HCEC 1CT (cell line): Measurements from ENCODE around the gene WFDC8.
"Not testable (repeated sequence)": the region's sequence is repeated elsewhere in the genome, so short reads cannot be mapped to it uniquely, and the experiment has no call there.

Source experiments
- DNase-seq: peaks from one replicate; pipeline ENCODE4 v3.0.0-alpha.2; 2017

Gene WFDC8

DNA sequence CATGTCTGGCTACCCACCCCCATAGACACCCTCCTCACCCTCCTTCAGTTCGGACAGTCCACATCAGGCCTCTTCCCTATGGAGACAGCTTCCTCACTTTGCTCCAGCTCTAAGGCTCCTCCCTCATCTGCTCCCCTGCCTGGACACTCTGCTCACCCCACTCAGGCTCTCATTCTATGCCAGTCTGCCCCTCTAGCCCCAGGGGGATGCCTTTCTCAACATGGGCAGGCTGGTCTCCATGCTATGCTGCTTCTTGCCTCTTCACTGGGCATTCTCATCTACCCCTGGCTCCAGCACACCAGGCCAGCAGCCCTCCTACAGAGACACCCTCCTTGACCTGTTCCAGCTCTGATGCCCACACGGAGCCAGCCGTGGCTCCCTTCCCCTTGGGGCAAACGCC lies at the start of gene WFDC8:
Gene WFDC8, minus strand, starts transcription at position 101 of the 400 bp plus-strand sequence. Its CDS starts 37 bp downstream, at position 64.
- DNase-seq = no peak

GRCh38 chr20:45626540-45626939 lies 47.5 kb upstream of the WFDC8 start:
- DNase-seq = no peak

DNA sequence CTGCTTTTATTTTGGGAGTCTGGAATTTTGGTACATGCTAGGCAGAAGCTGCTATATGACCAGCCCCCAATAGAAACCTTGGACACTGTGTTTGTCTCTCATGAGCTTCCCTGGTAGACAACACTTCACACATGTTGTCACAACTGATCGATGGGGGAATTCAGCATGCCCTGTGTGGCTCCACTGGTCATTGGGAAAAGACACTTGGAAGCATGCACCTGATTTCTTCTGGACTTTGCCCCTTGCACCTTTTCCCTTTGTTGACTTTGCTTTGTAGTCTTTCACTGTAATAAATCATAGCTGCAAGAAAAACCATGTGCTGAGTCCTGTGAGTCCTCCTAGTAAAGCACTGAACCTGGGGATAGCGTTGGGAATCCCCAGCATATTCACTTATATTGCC lies 42.5 kb upstream of the WFDC8 start:
- no peak for DNase-seq

DNA sequence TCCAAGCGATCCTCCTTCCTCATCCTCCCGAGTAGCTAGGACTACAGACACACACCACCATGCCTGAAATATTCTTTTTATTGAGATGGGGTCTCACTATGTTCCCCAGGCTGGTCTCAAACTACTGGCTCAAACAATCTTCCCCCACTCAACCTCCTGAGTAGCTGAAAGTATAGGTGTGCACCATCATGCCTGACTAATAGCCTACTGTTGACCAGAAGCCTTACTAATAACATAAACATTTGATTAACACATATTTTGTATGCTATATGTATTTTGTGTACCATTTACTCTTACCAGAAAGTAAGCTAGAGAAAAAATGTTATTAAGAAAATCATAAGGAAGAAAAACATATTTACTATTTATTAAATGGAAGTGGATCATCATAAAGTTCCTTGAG lies 38.5 kb upstream of the WFDC8 start:
- DNase-seq = no peak

GRCh38 chr20:45612314-45612713 lies 33.2 kb upstream of the WFDC8 start:
- no peak for DNase-seq

DNA sequence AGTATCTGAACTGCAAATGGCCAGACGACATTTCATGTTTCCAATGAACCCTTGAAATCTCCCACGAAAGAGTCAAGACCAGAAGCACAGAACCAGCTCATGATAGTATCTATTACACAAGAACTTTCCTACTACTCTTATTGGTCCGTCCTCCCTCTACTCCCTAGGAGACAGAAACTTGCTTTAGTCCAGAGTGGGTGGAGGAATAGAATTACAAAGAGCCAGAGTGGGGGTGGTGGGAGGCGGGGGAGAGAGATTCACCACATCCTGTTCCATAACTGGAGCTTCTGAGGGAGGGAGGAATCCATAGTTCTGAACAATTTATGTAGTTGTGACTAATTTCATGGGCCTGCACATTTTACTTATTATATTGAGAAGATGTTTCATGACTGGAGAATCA lies 32.0 kb upstream of the WFDC8 start:
- DNase-seq = peak; percentile 93

- no peak for DNase-seq
These were observed 28.7 kb upstream of the WFDC8 start for GRCh38 chr20:45607810-45608209.

- DNase-seq = no peak
These were observed 16.2 kb upstream of the WFDC8 start for GRCh38 chr20:45595235-45595634.

- DNase-seq = no peak
These were observed 14.4 kb upstream of the WFDC8 start for GRCh38 chr20:45593498-45593897.

- peak; percentile 66 for DNase-seq
These were observed 13.6 kb upstream of the WFDC8 start for GRCh38 chr20:45592574-45593189.

DNA sequence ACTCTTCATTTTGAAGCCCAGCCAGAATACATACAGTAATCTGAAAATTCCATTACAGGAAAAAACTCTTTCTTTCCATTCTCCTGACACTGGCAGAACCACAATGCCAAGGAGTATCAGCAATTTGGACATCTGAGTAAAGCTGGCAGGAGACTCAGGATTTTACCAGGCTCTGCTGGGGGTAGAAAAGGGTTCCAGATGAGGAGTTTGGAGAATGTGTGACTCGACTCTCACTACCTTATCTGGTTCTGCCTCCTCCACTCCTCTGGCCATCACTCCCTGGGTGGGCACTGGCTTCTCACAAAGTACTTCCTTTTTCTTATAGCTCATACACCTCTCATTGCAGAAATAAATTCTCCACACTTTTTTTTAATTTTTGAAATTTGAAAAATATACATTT lies 10.6 kb upstream of the WFDC8 start:
- no peak for DNase-seq

DNA sequence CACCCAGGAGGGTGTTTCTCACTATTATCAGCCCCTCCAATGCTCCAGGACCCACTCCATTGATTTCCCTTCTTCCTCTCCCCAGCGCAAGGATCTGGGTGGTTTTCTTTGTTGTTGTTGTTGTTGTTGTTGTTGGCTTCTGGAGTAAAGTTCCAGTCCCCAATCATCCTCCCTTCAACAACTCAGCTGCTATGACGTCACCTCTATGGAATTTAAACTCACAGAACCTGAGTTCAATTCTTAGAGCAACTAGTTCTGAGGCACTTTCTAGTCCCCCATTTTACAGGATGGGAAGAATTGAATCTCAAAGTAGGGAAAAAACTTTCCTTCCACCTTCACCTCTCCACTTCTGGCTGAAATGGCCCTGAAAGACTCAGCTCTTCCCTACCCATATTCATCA lies 9.7 kb upstream of the WFDC8 start:
- DNase-seq = peak; percentile 4

- peak; percentile 4 for DNase-seq
These were observed 6.9 kb upstream of the WFDC8 start for GRCh38 chr20:45585986-45586385.

DNA sequence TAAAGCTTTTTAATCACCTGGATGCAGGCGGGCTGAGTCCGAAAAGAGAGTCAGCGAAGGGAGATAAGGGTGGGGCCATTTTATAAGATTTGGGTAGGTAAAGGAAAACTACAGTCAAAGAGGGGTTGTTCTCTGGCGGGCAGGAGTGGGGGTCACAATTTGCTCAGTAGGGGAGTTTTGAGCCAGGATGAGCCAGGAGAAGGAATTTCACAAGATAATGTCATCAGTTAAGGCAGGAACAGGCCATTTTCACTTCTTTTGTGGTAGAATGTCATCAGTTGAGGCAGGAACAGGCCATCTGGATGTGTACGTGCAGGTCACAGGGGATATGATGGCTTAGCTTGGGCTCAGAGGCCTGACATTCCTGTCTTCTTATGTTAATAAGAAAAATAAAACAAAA lies 5.2 kb upstream of the WFDC8 start:
- not testable (repeated sequence) for DNase-seq

- DNase-seq = no peak
These were observed 4.4 kb upstream of the WFDC8 start for GRCh38 chr20:45583502-45583901.

DNA sequence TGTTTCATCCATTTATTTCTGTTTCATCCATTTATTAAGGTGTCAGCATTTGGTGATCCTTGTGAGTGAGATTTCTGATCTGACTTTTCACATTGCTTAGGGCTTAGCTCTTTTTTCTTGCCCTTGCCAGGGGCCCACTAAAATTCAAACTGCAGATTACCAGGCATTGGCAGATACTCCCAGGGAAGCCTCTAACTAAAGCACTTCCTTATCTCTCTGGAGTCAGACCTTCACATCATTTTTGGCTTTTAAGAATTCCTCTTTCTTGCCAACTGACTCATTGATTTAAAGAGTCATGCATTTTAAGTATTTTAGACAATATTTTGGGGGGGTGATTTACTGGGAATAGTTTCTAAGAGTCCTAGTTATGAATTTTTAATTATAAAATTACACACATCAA lies 2.6 kb upstream of the WFDC8 start:
- DNase-seq = no peak

DNA sequence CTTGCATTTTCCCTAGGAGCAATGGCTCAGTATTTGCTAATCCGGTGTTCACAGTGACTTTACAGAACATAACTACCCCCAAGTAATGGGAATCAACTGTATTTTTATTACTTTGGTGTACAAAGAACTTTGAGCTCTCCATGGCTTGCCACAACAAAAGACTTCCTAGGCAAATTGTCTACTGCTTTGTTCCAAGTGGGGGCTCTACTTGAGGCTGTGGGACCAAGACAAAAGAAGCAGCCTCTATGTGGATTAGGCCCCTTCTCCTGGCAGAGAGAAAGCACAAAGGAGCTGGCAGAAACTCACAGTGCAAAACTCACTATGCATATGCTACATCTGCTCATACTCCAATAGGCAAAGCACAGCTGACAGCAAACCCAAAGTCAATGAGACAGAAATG lies 853 bp downstream of the WFDC8 start:
- no peak for DNase-seq

- DNase-seq = no peak
These were observed 2.1 kb downstream of the WFDC8 start for GRCh38 chr20:45576995-45577394.

DNA sequence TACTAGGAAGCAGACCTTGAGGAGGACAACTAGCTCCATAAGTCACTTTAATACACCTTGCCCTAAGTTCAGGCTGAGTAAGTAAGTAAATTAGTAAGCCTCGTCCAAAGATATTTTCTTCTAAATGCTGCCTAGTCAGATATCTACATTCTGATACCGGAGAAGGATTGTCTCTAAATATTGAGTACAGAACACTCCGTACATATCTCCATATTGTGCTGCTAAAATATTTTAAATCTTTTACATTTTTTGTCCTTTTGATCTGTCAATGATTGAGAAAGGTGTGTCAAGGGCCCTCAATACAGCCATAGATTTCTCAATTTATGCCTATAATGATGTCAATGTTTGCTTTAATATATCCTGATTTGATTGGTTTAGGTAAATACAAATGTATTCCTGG lies 3.2 kb downstream of the WFDC8 start:
- DNase-seq = no peak

DNA sequence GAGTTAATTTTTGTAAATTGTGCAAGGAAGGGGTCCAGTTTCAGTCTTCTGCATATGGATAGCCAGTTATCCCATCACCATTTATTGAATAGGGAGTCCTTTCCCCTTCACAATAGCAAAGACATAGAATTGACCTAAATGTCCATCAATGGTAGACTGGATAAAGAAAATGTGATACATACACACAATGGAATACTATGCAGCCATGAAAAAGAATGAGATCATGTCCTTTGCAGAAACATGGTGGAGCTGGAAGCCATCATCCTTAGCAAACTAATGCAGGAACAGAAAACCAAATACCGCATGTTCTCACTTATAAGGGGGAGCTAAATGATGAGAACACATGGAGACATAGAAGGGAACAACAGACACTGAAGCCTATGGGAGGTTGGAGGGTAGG lies 9.4 kb downstream of the WFDC8 start:
- DNase-seq = not testable (repeated sequence)

GRCh38 chr20:45564760-45565276 lies 14.3 kb downstream of the WFDC8 start:
- DNase-seq = no peak

DNA sequence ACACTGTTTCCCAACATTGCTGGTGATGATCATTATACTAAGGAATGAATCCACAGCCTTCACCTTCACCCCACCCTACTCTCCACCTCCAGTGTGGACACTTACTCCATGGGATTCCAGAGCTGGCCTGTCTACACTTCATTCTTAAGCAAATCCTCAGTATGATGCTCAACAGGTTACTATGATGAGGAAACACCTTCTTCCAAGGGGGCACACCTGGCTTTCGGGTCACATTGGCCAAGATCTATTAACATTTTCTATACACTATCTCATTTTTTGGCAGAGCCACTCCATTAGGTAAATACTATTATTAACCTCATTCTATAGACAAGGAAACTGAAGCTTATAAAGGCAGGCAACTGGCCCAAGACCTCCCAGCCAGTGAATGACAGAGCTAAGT lies 23.9 kb downstream of the WFDC8 start:
- no peak for DNase-seq

- no peak for DNase-seq
These were observed 26.6 kb downstream of the WFDC8 start for GRCh38 chr20:45552456-45552855.

DNA sequence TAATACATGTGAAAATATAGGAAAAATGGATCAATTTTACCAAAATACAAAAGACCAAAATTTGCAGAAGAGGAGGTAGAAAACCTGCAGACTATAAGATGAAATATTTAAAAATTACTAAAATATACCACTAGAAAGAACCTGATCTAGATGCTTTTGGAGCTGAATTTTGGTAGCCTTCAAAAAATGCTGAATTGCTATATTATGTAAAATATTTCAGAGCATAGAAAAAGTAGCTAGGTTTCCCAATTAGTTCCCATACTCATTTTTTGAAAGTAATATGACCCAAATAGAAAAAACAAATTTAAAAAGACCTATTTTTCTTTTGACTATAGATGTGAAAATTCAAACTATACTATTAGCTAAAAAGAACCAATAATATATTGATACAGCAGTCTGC lies 28.3 kb downstream of the WFDC8 start:
- DNase-seq = no peak

- DNase-seq = no peak
These were observed 30.7 kb downstream of the WFDC8 start for GRCh38 chr20:45548410-45548809.
